ENCODE measurements around the gene PTTG1. TPM values are rescaled to one million over a fixed set of nuclear protein-coding genes. Genes with fewer than 3 reads are reported as not detected.

Gene PTTG1
- total and polyA plus RNA-seq, 2 of the 8 experiments (the other 6 are each of a cell fraction or from before 2014, with no cell fraction given), result 240 to 478 TPM

GRCh38 chr5:160421625-160422258 is at the start of gene PTTG1 (continued):
- TF ChIP-seq USF2 (IDR thresholded peaks at IDR 0.05; ENCODE audit: low read length), result no peak
- TF ChIP-seq KDM1A (IDR thresholded peaks at IDR 0.05; ENCODE audit: borderline replicate concordance, low read length), result no peak
- peak; percentile 62 for TF ChIP-seq MAX (IDR thresholded peaks at IDR 0.05)
- no peak for TF ChIP-seq BCL11A (IDR thresholded peaks at IDR 0.05; ENCODE audit: low read depth in 2 of 2, low read length in 2 of 2)
- TF ChIP-seq KDM4A (IDR thresholded peaks at IDR 0.05; ENCODE audit: low read depth, low read length, severe bottlenecking), result peak; percentile 45
- 0 out of 2 replicates have a peak, but pooled peaks have one; percentile 43 for TF ChIP-seq CHD2 (IDR thresholded peaks at IDR 0.05; ENCODE audit: low read length)
- peak; percentile 29; the same call in 1 of the 2 replicates for TF ChIP-seq GTF2F1 (IDR thresholded peaks at IDR 0.05; ENCODE audit: borderline replicate concordance, low read depth, low read length)
- no peak for TF ChIP-seq GABPA (IDR thresholded peaks at IDR 0.05; ENCODE audit: borderline replicate concordance, insufficient read depth, low read length)
- peak; percentile 48 for TF ChIP-seq NANOG (IDR thresholded peaks at IDR 0.05; ENCODE audit: insufficient read depth, low read depth, low read length, poor library complexity, severe bottlenecking)
- TF ChIP-seq PHF8 (conservative IDR thresholded peaks at IDR 0.05; ENCODE audit: low read depth, low read length), result peak; percentile 77
- TF ChIP-seq SRF (IDR thresholded peaks at IDR 0.05; ENCODE audit: low read depth, low read length), result no peak
- TF ChIP-seq TBP (IDR thresholded peaks at IDR 0.05; ENCODE audit: low read depth, low read length), result peak; percentile 92
- peak; percentile 75 to 91 for TF ChIP-seq POLR2A (IDR thresholded peaks at IDR 0.05; ENCODE audit: control extremely low read depth in 1 of 2, low read depth in 2 of 2, low read length in 2 of 2)
- no peak for TF ChIP-seq POU5F1 (IDR thresholded peaks at IDR 0.05; ENCODE audit: low read depth, low read length)
- TF ChIP-seq POLR2AphosphoS5 (IDR thresholded peaks at IDR 0.05; ENCODE audit: low read depth, low read length), result peak; percentile 91
